PC-3 (cell line): ENCODE results near the gene VPS50.

Source experiments
- CTCF ChIP-seq: fragments of 300-600 bp; sonication (generic); conservative IDR thresholded peaks from 2 replicates; pipeline ENCODE4 v1.5.1; 2017; ENCODE audit warnings: antibody characterized with exemption, low read depth, mild to moderate bottlenecking, low read length
- EZH2 ChIP-seq: fragments of 300-600 bp; sonication (generic); IDR thresholded peaks from one replicate; pipeline ENCODE4 v1.6.1; 2017; ENCODE audit warnings: antibody characterized with exemption, mild to moderate bottlenecking, low read length; ENCODE audit not compliant: unreplicated experiment

DNA sequence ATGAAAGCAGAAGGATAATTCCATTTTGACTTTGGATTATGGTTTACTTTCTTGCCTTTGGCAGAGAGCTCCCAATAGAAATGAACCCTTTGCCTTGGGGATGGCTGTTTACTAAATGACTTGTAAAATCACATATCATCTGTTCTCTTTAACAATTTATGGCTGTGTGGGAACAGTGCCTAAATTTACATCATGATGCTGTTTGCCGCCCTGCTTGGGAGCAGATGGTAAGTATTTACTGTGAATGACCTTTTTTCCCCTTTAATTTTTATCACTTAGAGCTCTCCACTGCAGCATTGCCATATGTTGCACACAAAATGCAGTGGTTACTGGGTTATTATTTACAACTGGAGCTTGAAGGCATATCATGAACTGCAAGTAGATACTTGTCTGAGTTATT lies 19.3 kb upstream of the VPS50 start:
- TF ChIP-seq CTCF (no peak), EZH2 (no peak)
